ENCODE results near the gene TBC1D10B. TPM values are rescaled to one million over a fixed set of nuclear protein-coding genes. Genes with fewer than 3 reads are reported as not detected.
"Not testable (repeated sequence)": the region's sequence is repeated elsewhere in the genome, so short reads cannot be mapped to it uniquely, and the experiment has no call there.

The TBC1D10B gene
- total and polyA plus RNA-seq, 5 experiments from 2014 or later = 6.6 to 36.9 (median 10.5) TPM

DNA sequence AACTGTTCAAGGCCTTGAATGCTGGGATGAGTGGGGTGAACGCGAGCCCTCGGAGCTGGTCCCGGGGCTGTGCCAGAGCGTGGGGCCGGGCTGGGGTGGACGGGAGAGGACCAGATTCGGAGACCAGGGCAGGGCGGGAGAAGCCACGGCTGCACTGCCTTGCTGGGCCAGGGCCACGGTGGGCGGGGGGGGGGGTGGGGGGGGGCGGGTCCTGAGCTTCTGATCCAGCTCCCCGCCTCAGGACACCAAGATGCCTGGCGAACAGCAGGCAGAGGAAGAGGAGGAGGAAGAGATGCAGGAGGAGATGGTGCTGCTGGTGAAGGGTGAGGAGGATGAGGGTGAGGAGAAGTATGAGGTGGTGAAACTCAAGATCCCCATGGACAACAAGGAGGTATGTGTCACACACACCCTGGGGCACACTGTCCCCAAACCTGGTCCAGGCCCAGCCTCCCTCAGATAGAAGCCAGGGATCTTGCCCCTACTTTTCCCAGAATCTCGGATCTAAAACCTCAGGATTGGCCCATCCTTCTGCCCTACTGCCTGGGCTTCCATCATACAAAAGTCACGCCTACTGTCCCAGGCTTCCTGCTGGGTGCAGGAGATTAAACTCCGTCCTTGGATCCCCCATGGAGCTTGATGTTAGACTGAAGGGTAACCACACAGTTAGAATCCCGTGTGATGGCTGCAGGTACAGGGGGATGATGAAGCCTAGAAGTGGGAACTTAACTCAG, 37.7 kb upstream of the TBC1D10B start:
- POLR2A ChIA-PET = interaction anchor here (0.6 to 7.1 kb wide), 24 partner anchors 9 to 342 kb away, joined by 3 to 166 read pairs (median 4); partner anchors contain the start of genes ALDOA, CD2BP2, CORO1A and DCTPP1
- H3K27me3 Mint-ChIP-seq = peaks cover 0 to 3% (median 0%) of the 10 kb centered on the region in 5 donors
- peak overlapping the region; percentile 67 to 97 (median 76) for H3K4me3 Mint-ChIP-seq
- peaks cover 0 to 14% (median 0%) of the 10 kb centered on the region in 3 donors for H3K36me3 Mint-ChIP-seq
- H3K4me1 Mint-ChIP-seq = peaks cover 18 to 36% (median 30%) of the 10 kb centered on the region in 4 donors
- no peak for DNase-seq
- no peaks in the 10 kb centered on the region for H3K9me3 Mint-ChIP-seq
- ATAC-seq = no peak
- peak overlapping the region in 8 of 10 donors; percentile 39 to 90 (median 64) for H3K27ac Mint-ChIP-seq

DNA sequence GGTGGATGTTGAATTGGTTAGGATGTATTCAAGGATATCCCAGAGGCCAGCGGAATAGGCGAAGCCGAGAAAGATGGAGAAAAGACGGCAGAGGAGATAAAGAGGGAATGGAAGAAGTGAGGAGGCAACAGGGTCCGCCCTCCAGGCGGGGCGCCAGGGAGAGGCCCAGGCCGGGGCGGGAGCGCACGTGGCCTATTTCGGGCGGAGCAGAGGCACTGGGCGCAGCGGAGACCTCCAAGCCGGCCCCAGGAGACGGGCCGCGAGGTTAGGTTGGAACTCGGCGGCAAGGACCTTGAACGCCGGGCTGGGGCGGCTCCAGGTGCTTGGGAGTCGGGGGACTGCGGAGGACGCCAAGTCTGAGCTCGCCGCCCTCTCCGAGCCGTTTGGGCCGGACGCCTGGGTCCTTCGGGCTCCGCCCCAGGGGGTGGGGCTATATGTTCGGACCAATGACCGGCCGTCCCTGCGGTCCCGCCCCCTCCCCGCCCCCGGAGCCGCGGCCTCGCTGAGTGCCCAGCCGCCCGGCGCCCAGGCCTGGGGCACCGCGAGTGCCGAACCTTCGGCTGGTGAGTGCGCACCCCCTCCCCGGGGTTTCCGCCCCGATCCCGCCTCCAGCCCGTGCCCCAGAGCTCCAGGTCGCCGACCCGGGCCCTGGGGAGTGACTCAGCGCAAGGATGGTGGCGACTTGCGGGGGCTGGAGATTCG, 37.0 kb upstream of the TBC1D10B start, which contains the start of gene ZNF771:
Gene ZNF771, plus strand, starts transcription at position 505 of the 702 bp plus-strand sequence. CDS start 448 bp downstream, outside the sequence.
- POLR2A ChIA-PET = interaction anchor here (0.6 to 7.1 kb wide), 27 partner anchors 8 to 342 kb away, joined by 3 to 166 read pairs (median 4); partner anchors contain the start of genes ALDOA, CORO1A, DCTPP1 and ITGAL

DNA sequence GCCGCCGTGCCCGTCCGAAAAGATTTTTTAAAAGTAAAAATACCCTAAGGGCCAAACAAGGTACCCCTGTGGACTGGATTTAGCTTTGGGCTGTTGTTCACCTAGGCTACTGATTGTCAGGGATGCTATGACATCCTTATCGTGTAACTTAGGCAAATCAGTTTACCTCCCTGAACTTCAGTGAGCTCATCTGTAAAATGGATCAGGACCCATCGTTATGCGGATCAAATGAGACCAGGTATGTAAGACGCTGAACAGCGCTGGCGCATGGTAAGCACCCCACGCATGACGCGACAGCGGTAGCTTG, 36.5 kb upstream of the TBC1D10B start:
- POLR2A ChIA-PET = interaction anchor here (0.6 to 7.1 kb wide), 24 partner anchors 8 to 341 kb away, joined by 3 to 166 read pairs (median 4); partner anchors contain the start of genes ALDOA, CORO1A, DCTPP1 and ITGAL

More for the DNA sequence above, 37.0 kb upstream of the TBC1D10B start, which contains the start of gene ZNF771:
- Mint-ChIP-seq H3K4me1 (peaks cover 18 to 36% (median 29%) of the 10 kb centered on the region in 4 donors), H3K27ac (peak within 1 kb of the TSS; percentile 82 to 96 (median 95)), H3K9me3 (no peaks in the 10 kb centered on the region), H3K36me3 (peaks cover 0 to 11% (median 0%) of the 10 kb centered on the region in 3 donors), H3K27me3 (peaks cover 0 to 3% (median 0%) of the 10 kb centered on the region in 5 donors), H3K4me3 (peak within 1 kb of the TSS; percentile 88 to 100 (median 97))
- DNase-seq (peak; percentile 65 to 92 (median 80)), ATAC-seq (peak; percentile 81 to 87)

DNA sequence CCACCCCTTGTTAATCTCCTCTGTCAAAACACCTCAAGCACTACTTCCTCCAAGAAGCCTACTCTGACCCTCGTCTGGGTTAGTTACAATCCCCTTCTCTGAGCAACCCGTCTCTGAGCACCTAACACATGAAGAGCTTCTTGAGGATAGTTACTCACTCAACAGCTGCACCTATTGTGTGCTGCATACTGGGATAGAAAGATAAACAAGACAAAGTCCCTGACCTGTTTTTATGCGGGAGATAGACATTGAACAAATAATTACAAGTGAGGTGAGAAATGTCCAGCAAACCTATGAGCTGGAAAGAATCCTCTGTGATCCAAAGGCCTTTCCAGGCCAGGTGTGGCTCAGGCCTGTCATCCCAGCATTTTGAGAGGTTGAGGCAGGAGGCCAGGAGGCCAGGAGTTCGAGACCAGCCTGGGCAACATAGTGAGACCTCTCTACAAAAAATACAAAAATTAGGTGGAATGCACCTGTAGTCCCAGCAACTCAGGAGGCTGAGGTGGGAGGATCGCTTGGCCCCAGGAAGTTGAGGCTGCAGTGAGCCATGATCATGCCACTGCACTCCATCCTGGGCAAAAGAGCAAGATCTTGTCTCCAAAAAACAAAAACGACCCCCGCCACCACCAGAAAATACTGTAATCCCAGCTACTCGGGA, 31.6 kb upstream of the TBC1D10B start:
- peaks cover 0 to 3% (median 0%) of the 10 kb centered on the region in 5 donors for H3K27me3 Mint-ChIP-seq
- H3K27ac Mint-ChIP-seq = peak overlapping the region in 2 of 10 donors; percentile 74 to 75
- peak overlapping the region; percentile 61 to 96 (median 82) for H3K4me3 Mint-ChIP-seq
- POLR2A ChIA-PET = interaction anchor here (0.5 to 1.9 kb wide), 6 partner anchors 10 to 758 kb away, joined by 3 to 5 read pairs (median 4); partner anchors contain the start of genes CD2BP2 and TBX6
- no peak for ATAC-seq
- peaks cover 0 to 13% (median 0%) of the 10 kb centered on the region in 3 donors for H3K36me3 Mint-ChIP-seq
- H3K4me1 Mint-ChIP-seq = peaks cover 13 to 44% (median 41%) of the 10 kb centered on the region in 4 donors
- H3K9me3 Mint-ChIP-seq = no peaks in the 10 kb centered on the region
- DNase-seq = no peak

More for the DNA sequence above, 36.5 kb upstream of the TBC1D10B start:
- Mint-ChIP-seq H3K4me1 (peaks cover 15 to 31% (median 27%) of the 10 kb centered on the region in 4 donors), H3K36me3 (peaks cover 0 to 6% (median 0%) of the 10 kb centered on the region in 3 donors), H3K9me3 (no peaks in the 10 kb centered on the region), H3K27ac (peak overlapping the region; percentile 82 to 96 (median 95)), H3K4me3 (peak overlapping the region; percentile 88 to 100 (median 97)), H3K27me3 (peaks cover 0 to 3% (median 0%) of the 10 kb centered on the region in 5 donors)
- peak; percentile 43 to 56 for ATAC-seq
- DNase-seq = no peak

DNA sequence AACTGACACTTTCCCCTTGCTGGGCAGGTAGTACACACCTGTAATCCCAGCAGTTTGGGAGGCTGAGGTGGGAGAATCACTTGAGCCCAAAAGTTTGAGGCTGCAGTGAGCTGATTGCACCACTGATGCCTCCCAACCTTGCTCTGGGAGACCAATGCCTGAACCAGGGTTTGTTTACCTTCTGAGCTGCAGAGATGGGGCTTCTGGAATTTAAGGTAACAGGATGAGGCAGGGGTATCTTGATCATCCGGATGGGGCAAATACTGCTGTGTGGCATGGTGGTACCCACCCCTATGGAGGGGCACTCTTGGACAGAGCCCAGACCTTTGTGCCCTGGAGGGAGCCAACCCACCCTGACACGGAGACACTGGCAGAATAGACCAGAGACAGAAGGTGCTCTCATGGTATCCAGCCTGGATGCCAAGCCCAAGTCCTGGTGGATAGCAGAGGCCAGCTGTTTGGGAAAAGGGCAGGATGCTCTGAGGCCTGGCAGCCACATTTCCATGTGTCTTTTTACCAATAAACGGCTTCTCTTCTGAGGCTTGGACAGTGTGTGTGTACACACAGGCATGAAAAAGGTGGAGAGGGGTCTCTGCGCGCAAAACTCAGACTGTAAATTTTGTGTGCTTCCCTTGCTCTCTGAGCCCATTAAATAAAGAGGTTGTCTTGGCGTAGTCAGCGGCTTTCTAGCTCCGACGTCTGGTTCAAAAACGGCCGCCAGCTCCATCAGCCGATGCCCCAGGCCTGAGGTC, 29.3 kb upstream of the TBC1D10B start:
- H3K27ac Mint-ChIP-seq = peak overlapping the region; percentile 74 to 93 (median 89)
- POLR2A ChIA-PET = interaction anchor here (0.6 to 2.4 kb wide), 9 partner anchors 8 to 135 kb away, joined by 3 to 12 read pairs (median 4); partner anchors contain the start of genes CD2BP2, SEPTIN1 and ZNF771
- peaks cover 20 to 56% (median 52%) of the 10 kb centered on the region in 4 donors for H3K4me1 Mint-ChIP-seq
- DNase-seq (no peak), ATAC-seq (no peak)
- H3K27me3 Mint-ChIP-seq = peaks cover 0 to 3% (median 0%) of the 10 kb centered on the region in 5 donors
- H3K4me3 Mint-ChIP-seq = peak overlapping the region; percentile 83 to 96 (median 90)
- no peaks in the 10 kb centered on the region for H3K9me3 Mint-ChIP-seq
- peaks cover 0 to 13% (median 0%) of the 10 kb centered on the region in 3 donors for H3K36me3 Mint-ChIP-seq

DNA sequence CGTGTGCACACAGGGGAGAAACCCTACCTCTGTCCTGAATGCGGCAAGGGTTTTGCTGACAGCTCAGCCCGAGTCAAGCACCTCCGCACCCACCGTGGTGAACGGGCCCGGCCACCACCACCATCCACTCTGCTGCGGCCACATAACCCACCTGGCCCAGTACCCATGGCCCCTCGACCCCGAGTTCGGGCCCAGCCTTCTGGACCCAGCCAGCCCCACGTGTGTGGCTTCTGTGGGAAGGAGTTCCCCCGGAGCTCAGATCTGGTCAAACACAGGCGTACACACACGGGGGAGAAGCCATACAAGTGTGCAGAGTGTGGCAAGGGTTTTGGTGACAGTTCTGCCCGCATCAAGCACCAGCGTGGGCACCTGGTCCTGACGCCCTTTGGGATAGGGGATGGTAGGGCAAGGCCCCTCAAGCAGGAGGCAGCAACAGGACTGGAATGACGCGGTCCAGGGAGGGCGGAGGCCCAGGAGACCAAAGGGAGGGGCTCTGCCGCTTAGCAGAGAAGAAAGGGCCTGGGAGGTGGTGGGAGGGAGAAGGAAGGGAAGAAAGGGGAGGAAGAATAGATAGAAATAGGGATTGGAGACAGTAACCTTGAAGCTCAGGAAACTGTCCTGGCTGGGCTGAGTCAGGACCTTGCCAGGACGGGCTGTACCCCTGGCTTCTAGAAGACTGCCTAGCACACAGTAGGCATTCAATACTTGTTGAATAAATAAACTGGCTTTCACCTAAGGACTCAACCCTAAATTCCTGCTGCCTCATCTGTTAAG, 28.6 kb upstream of the TBC1D10B start:
- no peak for DNase-seq
- no peaks in the 10 kb centered on the region for H3K27me3 Mint-ChIP-seq
- peaks cover 0 to 13% (median 0%) of the 10 kb centered on the region in 3 donors for H3K36me3 Mint-ChIP-seq
- no peaks in the 10 kb centered on the region for H3K9me3 Mint-ChIP-seq
- POLR2A ChIA-PET = interaction anchor here (0.6 to 2.4 kb wide), 9 partner anchors 8 to 136 kb away, joined by 3 to 12 read pairs (median 5); partner anchors contain the start of genes SEPTIN1, TBC1D10B and ZNF771
- peak overlapping the region; percentile 27 to 93 (median 78) for H3K4me3 Mint-ChIP-seq
- ATAC-seq = no peak
- peaks cover 25 to 61% (median 55%) of the 10 kb centered on the region in 4 donors for H3K4me1 Mint-ChIP-seq
- peak overlapping the region in 9 of 10 donors; percentile 8 to 90 (median 58) for H3K27ac Mint-ChIP-seq

DNA sequence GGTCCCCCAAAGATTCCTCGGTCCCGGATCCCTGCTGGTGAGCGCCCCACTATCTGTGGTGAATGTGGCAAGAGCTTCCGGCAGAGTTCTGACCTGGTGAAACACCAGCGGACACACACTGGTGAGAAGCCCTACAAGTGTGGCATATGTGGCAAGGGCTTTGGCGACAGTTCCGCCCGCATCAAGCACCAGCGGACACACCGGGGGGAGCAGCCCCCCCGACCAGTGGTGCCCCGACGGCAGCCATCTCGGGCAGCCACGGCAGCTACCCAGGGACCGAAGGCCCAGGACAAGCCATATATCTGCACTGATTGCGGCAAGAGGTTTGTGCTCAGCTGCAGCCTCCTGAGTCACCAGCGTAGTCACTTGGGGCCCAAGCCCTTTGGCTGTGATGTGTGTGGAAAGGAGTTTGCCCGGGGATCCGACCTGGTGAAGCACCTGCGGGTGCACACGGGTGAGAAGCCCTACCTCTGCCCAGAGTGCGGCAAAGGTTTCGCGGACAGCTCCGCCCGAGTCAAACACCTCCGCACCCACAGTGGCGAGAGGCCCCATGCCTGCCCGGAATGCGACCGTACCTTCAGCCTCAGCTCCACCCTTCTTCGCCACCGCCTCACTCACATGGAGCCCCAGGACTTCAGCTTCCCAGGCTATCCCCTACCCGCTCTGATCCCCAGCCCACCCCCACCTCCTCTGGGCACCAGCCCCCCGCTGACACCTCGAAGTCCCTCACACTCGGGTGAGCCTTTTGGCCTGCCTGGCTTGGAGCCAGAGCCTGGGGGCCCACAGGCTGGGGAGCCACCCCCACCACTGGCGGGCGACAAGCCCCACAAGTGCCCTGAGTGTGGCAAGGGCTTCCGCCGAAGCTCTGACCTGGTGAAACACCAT, 27.7 kb upstream of the TBC1D10B start:
- POLR2A ChIA-PET = interaction anchor here (1.0 to 2.4 kb wide), 5 partner anchors 9 to 27 kb away, joined by 4 to 12 read pairs (median 6); partner anchors contain the start of genes SEPTIN1, TBC1D10B and ZNF771

DNA sequence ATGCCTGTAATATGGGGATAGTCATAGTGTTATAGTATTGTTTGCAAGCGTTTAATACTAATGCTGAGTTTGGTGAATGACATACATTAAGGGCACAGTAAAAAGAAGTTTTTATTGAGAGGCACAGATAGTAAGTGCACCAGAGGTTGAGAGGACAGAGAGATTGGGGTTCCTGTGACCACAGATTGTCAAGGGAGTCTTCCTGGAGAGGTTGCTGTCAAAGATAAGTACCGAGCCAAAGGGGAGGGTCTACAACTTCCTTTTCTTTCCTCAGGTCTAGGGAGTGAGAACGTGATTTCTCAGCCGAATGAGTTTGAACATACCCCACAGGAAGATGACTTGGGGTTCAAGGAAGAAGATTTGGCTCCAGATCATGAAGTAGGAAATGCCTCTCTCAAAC, 26.8 kb upstream of the TBC1D10B start:
- Mint-ChIP-seq H3K4me1 (peaks cover 25 to 61% (median 54%) of the 10 kb centered on the region in 4 donors), H3K4me3 (peak overlapping the region in 9 of 10 donors; percentile 54 to 92 (median 82)), H3K27me3 (no peaks in the 10 kb centered on the region), H3K9me3 (no peaks in the 10 kb centered on the region), H3K36me3 (peaks cover 0 to 13% (median 0%) of the 10 kb centered on the region in 3 donors), H3K27ac (peak overlapping the region in 9 of 10 donors; percentile 9 to 86 (median 57))
- no peak for ATAC-seq
- POLR2A ChIA-PET = interaction anchor here (0.7 to 3.1 kb wide), 6 partner anchors 10 to 228 kb away, joined by 4 to 28 read pairs (median 8); partner anchors contain the start of genes TBC1D10B and ZNF771
- DNase-seq = no peak

More for the DNA sequence above, 27.7 kb upstream of the TBC1D10B start:
- Mint-ChIP-seq H3K27ac (peak overlapping the region in 2 of 10 donors; percentile 20 to 40), H3K4me1 (peaks cover 25 to 61% (median 54%) of the 10 kb centered on the region in 4 donors), H3K4me3 (peak overlapping the region in 1 of 10 donors; percentile 45), H3K9me3 (no peaks in the 10 kb centered on the region), H3K27me3 (no peaks in the 10 kb centered on the region), H3K36me3 (peaks cover 0 to 13% (median 0%) of the 10 kb centered on the region in 3 donors)
- no peak for DNase-seq
- ATAC-seq = no peak

DNA sequence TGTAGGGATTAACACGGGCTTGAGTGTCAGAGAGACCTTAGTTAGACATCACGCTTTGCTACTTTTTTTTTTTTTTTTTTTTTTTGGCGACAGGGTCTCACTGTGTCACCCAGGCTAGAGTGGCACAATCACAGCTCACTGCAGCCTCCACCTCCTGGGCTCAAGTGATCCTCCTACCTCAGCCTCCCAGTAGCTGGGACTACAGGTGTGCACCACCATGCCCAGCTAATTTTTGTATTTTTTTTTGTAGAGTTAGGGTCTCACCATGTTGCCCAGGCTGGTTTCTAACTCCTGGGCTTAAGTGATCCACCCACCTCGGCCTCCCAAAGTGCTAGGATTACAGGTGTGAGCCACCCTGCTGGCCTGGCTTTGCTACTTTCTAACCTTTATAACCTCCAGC, 26.3 kb upstream of the TBC1D10B start:
- peak overlapping the region; percentile 64 to 92 (median 84) for H3K4me3 Mint-ChIP-seq
- H3K9me3 Mint-ChIP-seq, ATAC-seq, H3K27me3 Mint-ChIP-seq, DNase-seq: not testable (repeated sequence)
- peaks cover 23 to 57% (median 53%) of the 10 kb centered on the region in 4 donors for H3K4me1 Mint-ChIP-seq
- POLR2A ChIA-PET = interaction anchor here (0.7 to 3.3 kb wide), 7 partner anchors 11 to 229 kb away, joined by 4 to 82 read pairs (median 27); partner anchors contain the start of genes CORO1A, SEPTIN1, TBC1D10B and ZNF771
- H3K36me3 Mint-ChIP-seq = peaks cover 0 to 13% (median 0%) of the 10 kb centered on the region in 3 donors
- peak overlapping the region in 7 of 10 donors; percentile 1 to 86 (median 57) for H3K27ac Mint-ChIP-seq

Data from naive thymus-derived CD8-positive, alpha-beta T cell (primary cell).